ENCODE data around the gene PRXL2C. TPM values are rescaled to one million over a fixed set of nuclear protein-coding genes. Genes with fewer than 3 reads are reported as not detected.
A peak's percentile ranks its signal among the peaks of the same experiment; 100 is the strongest.
"Not testable (repeated sequence)": the region's sequence is repeated elsewhere in the genome, so short reads cannot be mapped to it uniquely, and the experiment has no call there.

Gene PRXL2C
- total RNA-seq, 2 donors from 2014 or later, result 21.1 to 25.8 TPM

DNA sequence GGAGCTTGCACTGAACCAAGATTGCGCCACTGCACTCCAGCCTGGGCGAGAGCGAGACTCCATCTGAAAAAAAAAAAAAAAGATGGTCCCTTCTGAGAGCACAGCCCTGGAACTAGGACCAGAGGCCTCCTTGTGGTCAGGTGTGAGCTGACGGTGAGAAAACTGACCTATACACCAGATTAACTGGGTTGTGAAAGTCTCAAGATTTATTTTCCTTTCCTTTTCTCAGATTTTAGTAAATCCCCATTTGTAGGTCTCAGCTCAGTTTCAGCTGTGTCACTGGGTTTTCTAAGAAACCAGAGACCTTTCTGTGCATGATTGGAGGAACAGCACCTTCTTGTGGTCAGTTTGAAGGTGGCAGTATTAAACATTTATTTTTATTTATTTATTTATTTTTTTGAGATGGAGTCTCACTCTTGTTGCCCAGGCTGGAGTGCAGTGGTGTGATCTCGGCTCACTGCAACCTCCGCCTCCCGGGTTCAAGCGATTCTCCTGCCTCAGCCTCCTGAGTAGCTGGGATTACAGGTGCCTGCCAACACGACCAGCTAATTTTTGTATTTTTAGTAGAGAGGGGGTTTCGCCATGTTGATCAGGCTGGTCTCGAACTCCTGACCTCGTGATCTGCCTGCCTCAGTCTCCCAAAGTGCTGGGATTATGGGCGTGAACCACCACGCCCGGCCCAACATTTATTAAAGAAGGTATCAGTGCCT, 11.7 kb upstream of the PRXL2C start:
- H3K4me3 Mint-ChIP-seq; DNase-seq; H3K9me3 ChIP-seq (ENCODE audit: control insufficient read depth, low read length, poor library complexity, severe bottlenecking); H3K27ac Mint-ChIP-seq; H3K36me3 Mint-ChIP-seq (ENCODE audit: low read depth); H3K4me1 Mint-ChIP-seq: not testable (repeated sequence)
- peak; percentile 71 for ATAC-seq
- peaks cover 18% of the 10 kb centered on the region for H3K27me3 Mint-ChIP-seq

GRCh38 chr9:96665789-96666188, 10.7 kb upstream of the PRXL2C start:
- ATAC-seq (no peak), DNase-seq (no peak)
- Mint-ChIP-seq H3K27ac (no peak overlapping the region), H3K4me3 (no peak overlapping the region), H3K27me3 (peaks cover 15% of the 10 kb centered on the region), H3K4me1 (peaks cover 2% of the 10 kb centered on the region), H3K36me3 (ENCODE audit: low read depth) (no peaks in the 10 kb centered on the region)
- no peaks in the 10 kb centered on the region for H3K9me3 ChIP-seq (ENCODE audit: control insufficient read depth, low read length, poor library complexity, severe bottlenecking)

DNA sequence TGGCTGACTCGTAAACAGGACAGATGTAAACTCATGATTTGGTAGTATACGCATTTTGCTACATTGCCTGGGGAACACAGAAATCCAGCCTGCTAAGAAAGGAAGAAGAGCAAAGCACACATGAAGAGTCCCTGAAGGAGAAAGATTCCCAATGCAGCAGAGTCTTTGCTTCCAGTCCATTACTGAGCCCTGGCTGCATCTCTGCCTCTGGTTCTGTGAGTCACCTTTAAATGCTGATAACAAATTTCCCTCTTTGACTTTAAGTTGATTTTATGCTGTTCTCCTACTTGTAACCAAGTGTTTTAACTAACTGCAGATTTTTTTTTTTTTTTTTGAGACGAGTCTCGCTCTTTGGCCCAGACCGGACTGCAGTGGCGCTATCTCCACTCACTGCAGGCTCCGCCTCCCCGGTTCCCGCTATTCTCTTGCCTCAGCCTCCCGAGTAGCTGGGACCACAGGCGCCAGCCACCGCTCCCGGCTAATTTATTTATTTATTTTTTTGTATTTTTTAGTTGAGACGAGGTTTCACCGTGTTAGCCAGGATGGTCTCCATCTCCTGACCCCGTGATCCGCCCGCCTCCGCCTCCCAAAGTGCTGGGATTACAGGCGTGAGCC, 8.5 kb upstream of the PRXL2C start:
- Mint-ChIP-seq H3K27me3 (peaks cover 15% of the 10 kb centered on the region), H3K4me1 (peaks cover 2% of the 10 kb centered on the region), H3K4me3 (no peak overlapping the region), H3K36me3 (ENCODE audit: low read depth) (no peaks in the 10 kb centered on the region), H3K27ac (no peak overlapping the region)
- DNase-seq (no peak), ATAC-seq (no peak)
- H3K9me3 ChIP-seq (ENCODE audit: control insufficient read depth, low read length, poor library complexity, severe bottlenecking), result no peaks in the 10 kb centered on the region

DNA sequence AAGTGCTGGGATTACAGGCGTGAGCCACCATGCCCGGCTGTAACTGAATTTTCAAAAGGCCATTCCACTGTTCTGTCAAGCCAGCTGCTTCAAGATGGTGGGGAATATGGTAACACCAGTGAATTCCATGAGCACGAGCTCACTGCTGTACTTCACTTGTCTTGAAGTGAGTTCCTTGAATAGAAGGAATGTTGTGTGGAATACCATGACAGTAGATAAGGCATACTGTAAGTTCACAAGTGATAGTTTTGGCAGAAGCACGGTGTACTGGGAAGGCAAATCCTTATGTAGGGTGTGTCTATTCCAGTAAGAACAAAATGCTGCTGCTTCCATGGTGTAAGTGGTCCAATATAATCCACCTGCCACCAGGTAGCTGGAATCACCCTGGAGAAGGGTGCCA, 6.6 kb upstream of the PRXL2C start:
- no peak overlapping the region for H3K27ac Mint-ChIP-seq
- no peak for ATAC-seq
- no peak overlapping the region for H3K4me3 Mint-ChIP-seq
- DNase-seq, result no peak
- no peaks in the 10 kb centered on the region for H3K36me3 Mint-ChIP-seq (ENCODE audit: low read depth)
- H3K4me1 Mint-ChIP-seq, result peaks cover 9% of the 10 kb centered on the region
- H3K9me3 ChIP-seq (ENCODE audit: control insufficient read depth, low read length, poor library complexity, severe bottlenecking), result no peaks in the 10 kb centered on the region
- peaks cover 15% of the 10 kb centered on the region for H3K27me3 Mint-ChIP-seq

DNA sequence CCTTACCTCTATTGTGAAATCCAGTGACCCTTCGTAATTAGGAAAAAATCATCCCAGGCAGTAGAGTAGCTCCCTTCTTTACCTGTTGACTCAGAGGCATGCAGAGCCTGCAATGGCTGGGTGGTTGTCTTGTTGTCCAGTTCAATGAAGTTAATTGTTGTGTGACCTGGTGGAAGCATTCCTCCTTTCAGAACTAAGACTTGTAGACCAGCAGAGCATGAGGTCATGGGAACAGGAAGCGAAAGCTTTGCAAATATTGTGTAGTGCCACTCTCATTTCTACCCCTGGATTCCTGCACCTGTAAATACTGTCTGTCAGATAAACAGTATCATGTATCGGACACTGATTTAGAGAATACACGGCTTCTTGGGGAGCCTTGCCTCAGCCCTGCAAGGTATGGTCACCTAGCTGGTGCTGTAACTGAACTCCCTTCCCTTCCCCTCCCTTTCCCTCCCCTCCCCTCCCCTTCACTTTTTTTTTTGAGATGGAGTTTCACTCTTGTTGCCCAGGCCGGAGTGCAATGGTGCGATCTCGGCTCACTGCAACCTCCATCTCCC, 5.7 kb upstream of the PRXL2C start:
- Mint-ChIP-seq H3K4me3 (no peak overlapping the region), H3K4me1 (peaks cover 8% of the 10 kb centered on the region), H3K27me3 (peaks cover 11% of the 10 kb centered on the region), H3K36me3 (ENCODE audit: low read depth) (no peaks in the 10 kb centered on the region), H3K27ac (no peak overlapping the region)
- DNase-seq (no peak), ATAC-seq (no peak)
- H3K9me3 ChIP-seq (ENCODE audit: control insufficient read depth, low read length, poor library complexity, severe bottlenecking), result no peaks in the 10 kb centered on the region

GRCh38 chr9:96654450-96655197, 493 bp downstream of the PRXL2C start:
- no peaks in the 10 kb centered on the region for H3K9me3 ChIP-seq (ENCODE audit: control insufficient read depth, low read length, poor library complexity, severe bottlenecking)
- peak; percentile 87 for ATAC-seq
- peaks cover 29% of the 10 kb centered on the region for H3K4me1 Mint-ChIP-seq
- peak overlapping the region; percentile 99 for H3K27ac Mint-ChIP-seq
- peaks cover 3% of the 10 kb centered on the region for H3K36me3 Mint-ChIP-seq (ENCODE audit: low read depth)
- peak overlapping the region; percentile 97 for H3K4me3 Mint-ChIP-seq
- no peaks in the 10 kb centered on the region for H3K27me3 Mint-ChIP-seq
- DNase-seq, result peak; percentile 62 to 74 (median 73)

- DNase-seq (no peak), ATAC-seq (no peak)
- H3K27ac Mint-ChIP-seq, result peak overlapping the region; percentile 99
- no peaks in the 10 kb centered on the region for H3K27me3 Mint-ChIP-seq
- H3K36me3 Mint-ChIP-seq (ENCODE audit: low read depth), result peaks cover 8% of the 10 kb centered on the region
- no peaks in the 10 kb centered on the region for H3K9me3 ChIP-seq (ENCODE audit: control insufficient read depth, low read length, poor library complexity, severe bottlenecking)
- H3K4me3 Mint-ChIP-seq, result no peak overlapping the region
- H3K4me1 Mint-ChIP-seq, result peaks cover 26% of the 10 kb centered on the region
Observed at GRCh38 chr9:96651626-96652025, 3.5 kb downstream of the PRXL2C start.

GRCh38 chr9:96649620-96650324, 5.3 kb downstream of the PRXL2C start:
- DNase-seq, result no peak
- no peak for ATAC-seq
- H3K9me3 ChIP-seq (ENCODE audit: control insufficient read depth, low read length, poor library complexity, severe bottlenecking), result no peaks in the 10 kb centered on the region
- H3K36me3 Mint-ChIP-seq (ENCODE audit: low read depth), result peaks cover 8% of the 10 kb centered on the region
- H3K27ac Mint-ChIP-seq, result peak overlapping the region; percentile 37
- peaks cover 22% of the 10 kb centered on the region for H3K4me1 Mint-ChIP-seq
- H3K4me3 Mint-ChIP-seq, result peak overlapping the region; percentile 43
- H3K27me3 Mint-ChIP-seq, result no peaks in the 10 kb centered on the region

DNA sequence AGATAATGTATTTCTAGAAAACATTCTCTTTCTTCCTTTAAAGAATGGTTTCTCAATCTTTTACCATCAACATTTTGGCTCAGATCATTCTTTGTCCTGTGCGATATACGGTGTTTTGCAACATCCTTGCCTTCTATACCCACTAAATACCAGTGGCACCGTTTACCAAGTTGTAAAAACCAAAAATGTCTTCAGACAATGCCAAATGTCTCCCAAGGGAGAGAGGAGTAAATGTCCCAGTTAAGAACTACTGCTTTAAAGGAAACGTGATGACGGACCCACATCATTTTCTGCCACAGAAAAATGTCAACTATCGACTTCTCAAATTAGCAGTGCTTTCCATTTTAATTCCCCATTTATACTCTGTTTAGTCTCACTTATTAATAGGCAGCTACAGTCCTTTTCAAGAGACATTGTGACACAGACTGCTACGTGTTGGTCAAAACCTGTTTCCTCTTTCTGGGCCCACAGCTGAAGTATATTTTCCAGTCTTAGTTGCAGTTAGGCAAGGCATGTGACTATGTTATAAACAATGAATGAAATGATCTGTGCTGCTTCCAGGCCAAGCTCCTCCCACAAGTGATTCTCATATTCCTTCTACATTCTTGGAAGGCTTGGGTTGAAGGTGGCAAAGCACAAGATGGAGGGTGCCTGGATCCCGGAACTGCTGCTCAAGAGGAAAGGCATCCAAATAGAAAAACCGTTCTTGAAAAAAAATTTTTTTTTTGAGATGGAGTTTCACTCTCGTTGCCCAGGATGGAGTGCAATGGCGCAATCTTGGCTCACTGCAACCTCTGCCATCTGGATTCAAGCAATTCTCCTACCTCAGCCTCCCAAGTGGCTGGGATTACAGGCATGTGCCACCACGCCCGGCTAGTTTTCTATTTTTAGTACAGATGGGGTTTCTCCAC, 8.8 kb downstream of the PRXL2C start:
- Mint-ChIP-seq H3K36me3 (ENCODE audit: low read depth) (peaks cover 8% of the 10 kb centered on the region), H3K4me3 (no peak overlapping the region), H3K27me3 (no peaks in the 10 kb centered on the region), H3K4me1 (peaks cover 9% of the 10 kb centered on the region), H3K27ac (no peak overlapping the region)
- DNase-seq (no peak), ATAC-seq (peak; percentile 30)
- H3K9me3 ChIP-seq (ENCODE audit: control insufficient read depth, low read length, poor library complexity, severe bottlenecking), result no peaks in the 10 kb centered on the region

DNA sequence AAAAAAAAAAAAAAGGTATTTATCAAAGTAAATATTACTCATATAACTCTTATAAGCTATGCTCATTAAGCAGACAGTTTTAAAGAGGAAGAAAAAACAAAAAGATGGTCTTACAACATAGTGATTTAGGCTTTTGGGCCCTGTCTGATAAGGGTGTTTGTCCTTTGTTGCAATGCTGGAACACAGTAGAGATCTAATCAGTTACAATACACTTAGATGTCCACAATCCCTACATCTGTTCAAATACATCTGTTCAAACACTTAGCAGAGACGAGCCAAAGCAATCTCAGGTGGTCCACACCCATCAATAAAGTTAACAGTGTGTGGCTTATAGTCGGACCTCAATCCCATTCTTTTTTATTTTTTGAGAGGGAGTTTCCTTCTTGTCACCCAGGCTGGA, 11.0 kb downstream of the PRXL2C start:
- peaks cover 4% of the 10 kb centered on the region for H3K36me3 Mint-ChIP-seq (ENCODE audit: low read depth)

GRCh38 chr9:96641514-96641913, 13.6 kb downstream of the PRXL2C start:
- H3K27me3 Mint-ChIP-seq, result peaks cover 5% of the 10 kb centered on the region
- H3K4me3 Mint-ChIP-seq, result no peak overlapping the region
- H3K4me1 Mint-ChIP-seq, result no peaks in the 10 kb centered on the region
- no peaks in the 10 kb centered on the region for H3K36me3 Mint-ChIP-seq (ENCODE audit: low read depth)
- H3K9me3 ChIP-seq (ENCODE audit: control insufficient read depth, low read length, poor library complexity, severe bottlenecking), result no peaks in the 10 kb centered on the region
- H3K27ac Mint-ChIP-seq, result no peak overlapping the region
- no peak for ATAC-seq
- DNase-seq, result no peak

More for the DNA sequence above, 11.0 kb downstream of the PRXL2C start:
- H3K9me3 ChIP-seq (ENCODE audit: control insufficient read depth, low read length, poor library complexity, severe bottlenecking), result no peaks in the 10 kb centered on the region
- H3K27ac Mint-ChIP-seq, result no peak overlapping the region
- H3K27me3 Mint-ChIP-seq, result no peaks in the 10 kb centered on the region
- peaks cover 3% of the 10 kb centered on the region for H3K4me1 Mint-ChIP-seq
- no peak for DNase-seq
- H3K4me3 Mint-ChIP-seq, result no peak overlapping the region
- no peak for ATAC-seq
